CD14-positive monocyte (primary cell): ENCODE results near the gene ADORA2B. TPM values are rescaled to one million over a fixed set of nuclear protein-coding genes. Genes with fewer than 3 reads are reported as not detected.

Experiments used
- DNase-seq, 3 donors: peaks; one replicate each; pipeline ENCODE4 v3.0.0-alpha.2; 2011 to 2022
- H2AFZ ChIP-seq: 2 replicates; pipeline ENCODE4 v1.6.0; 2012; ENCODE audit warnings: mild to moderate bottlenecking, low read depth, low read length, inconsistent platforms; ENCODE audit not compliant: insufficient read depth, poor library complexity, severe bottlenecking
- H3K27ac ChIP-seq, 2 donors: 1 replicate in 1 of 2; 2 replicates in 1 of 2; pipeline ENCODE4 v1.5.1; 2012 to 2013; ENCODE audit warnings: low read length in 2 of 2, control low read depth in 1 of 2, inconsistent platforms in 1 of 2, low read depth in 1 of 2, mild to moderate bottlenecking in 1 of 2
- H3K27me3 ChIP-seq, 2 donors: one replicate each; pipeline versions ENCODE4 v1.6.0 to v1.6.1; 2011 to 2013; ENCODE audit warnings: low read length in 2 of 2; ENCODE audit not compliant: control insufficient read depth in 2 of 2, insufficient read depth in 2 of 2
- H3K36me3 ChIP-seq, 2 donors: replicated peaks in 1 of 2; 1 replicate in 1 of 2; 2 replicates in 1 of 2; pipeline versions ENCODE4 v1.5.1 to v1.6.1; 2012 to 2013; ENCODE audit warnings: low read length in 2 of 2, control low read depth in 1 of 2, inconsistent platforms in 1 of 2, mild to moderate bottlenecking in 1 of 2; ENCODE audit not compliant: insufficient read depth in 2 of 2, control insufficient read depth in 1 of 2
- H3K4me1 ChIP-seq, 2 donors: 1 replicate in 1 of 2; 2 replicates in 1 of 2; pipeline versions ENCODE4 v1.5.1 to v1.6.1; 2012 to 2013; ENCODE audit warnings: low read length in 2 of 2, control low read depth in 1 of 2, inconsistent platforms in 1 of 2, mild to moderate bottlenecking in 1 of 2, moderate library complexity in 1 of 2; ENCODE audit not compliant: insufficient read depth in 2 of 2, control insufficient read depth in 1 of 2
- H3K4me2 ChIP-seq: replicated peaks from 2 replicates; pipeline ENCODE3; 2012; ENCODE audit warnings: low read length, moderate library complexity, mild to moderate bottlenecking; ENCODE audit not compliant: poor library complexity, severe bottlenecking; ENCODE audit errors: extremely low read depth
- H3K4me3 ChIP-seq, 3 experiments: fragments of 200-600 bp in 1 of 3; sonication (generic) in 1 of 3; replicated peaks in 1 of 3; 1 replicate in 2 of 3; 2 replicates in 1 of 3; pipeline ENCODE4 v1.5.1; 2011 to 2013; ENCODE audit warnings: low read length in 3 of 3, mild to moderate bottlenecking in 3 of 3, control low read depth in 2 of 3, low read depth in 2 of 3, inconsistent platforms in 1 of 3, moderate library complexity in 1 of 3
- H3K79me2 ChIP-seq: 2 replicates; pipeline ENCODE4 v1.6.0; 2012; ENCODE audit warnings: mild to moderate bottlenecking, control low read depth, inconsistent platforms, low read length, moderate library complexity; ENCODE audit not compliant: insufficient read depth
- H3K9ac ChIP-seq: 2 replicates; pipeline ENCODE4 v1.6.0; 2017; ENCODE audit warnings: low read length, mild to moderate bottlenecking; ENCODE audit not compliant: insufficient read depth, poor library complexity, severe bottlenecking
- H3K9me3 ChIP-seq, 2 donors: replicated peaks in 1 of 2; 1 replicate in 1 of 2; 2 replicates in 1 of 2; pipeline versions ENCODE4 v1.5.1 to v1.6.1; 2012 to 2013; ENCODE audit warnings: low read length in 2 of 2, control low read depth in 1 of 2; ENCODE audit not compliant: control insufficient read depth in 1 of 2, insufficient read depth in 1 of 2
- H4K20me1 ChIP-seq: 2 replicates; pipeline ENCODE4 v1.6.0; 2012; ENCODE audit warnings: mild to moderate bottlenecking, low read length, control low read depth, moderate library complexity; ENCODE audit not compliant: insufficient read depth
- H3K27ac Mint-ChIP-seq, 7 donors: one replicate each; pipeline ENCODE4 v1.8.0; 2020; ENCODE audit warnings: mild to moderate bottlenecking in 7 of 7, mixed read lengths in 7 of 7, moderate library complexity in 6 of 7, inconsistent platforms in 2 of 7
- H3K27me3 Mint-ChIP-seq, 3 donors: one replicate each; pipeline ENCODE4 v1.8.0; 2021 to 2022; ENCODE audit warnings: low read depth in 3 of 3, mild to moderate bottlenecking in 3 of 3, mixed read lengths in 3 of 3, moderate library complexity in 3 of 3, inconsistent platforms in 1 of 3
- H3K36me3 Mint-ChIP-seq, 2 donors: one replicate each; pipeline ENCODE4 v1.8.0; 2020; ENCODE audit warnings: mixed read lengths in 2 of 2, inconsistent platforms in 1 of 2, mild to moderate bottlenecking in 1 of 2
- H3K4me1 Mint-ChIP-seq: one replicate; pipeline ENCODE4 v1.8.0; 2020; ENCODE audit warnings: mild to moderate bottlenecking, mixed read lengths
- H3K4me3 Mint-ChIP-seq, 2 donors: one replicate each; pipeline ENCODE4 v1.8.0; 2020; ENCODE audit warnings: mild to moderate bottlenecking in 2 of 2, mixed read lengths in 2 of 2, moderate library complexity in 1 of 2
- H3K9me3 Mint-ChIP-seq, 7 donors: one replicate each; pipeline ENCODE4 v1.8.0; 2020 to 2022; ENCODE audit warnings: mixed read lengths in 7 of 7, mild to moderate bottlenecking in 6 of 7, moderate library complexity in 6 of 7, inconsistent platforms in 2 of 7
- CTCF ChIP-seq: fragments of 200-600 bp; IDR thresholded peaks from one replicate; pipeline ENCODE4 v1.8.0; 2022; ENCODE audit warnings: antibody characterized with exemption, mild to moderate bottlenecking
- WGBS: methylation state at CpG from one replicate; pipeline ENCODE4 v1.1.5; 2013; ENCODE audit warnings: missing lambda C conversion rate; ENCODE audit not compliant: insufficient coverage; 5-methylcytosine and 5-hydroxymethylcytosine counted together
- intact Hi-C, 2 donors: fragments of 100-400 bp; cut with micrococcal nuclease; formaldehyde crosslinking; loops; one replicate each; pipeline versions ENCODE4 v1.15.0 to v1.15.1; 2023
- polyA plus RNA-seq, 3 donors: library from polyadenylated mRNA; depleted of rRNA in 1 of 3; unstranded in 2 of 3; stranded (reverse) in 1 of 3; fragments of 300-500 nt in 2 of 3; fragments of >200 nt in 1 of 3; fragmentation: Illumina TruSeq in 2 of 3; gene quantifications; 1 replicate in 2 of 3; 2 replicates in 1 of 3; pipeline ENCODE4 v1.2.3, GENCODE V29; 2012 to 2021

ADORA2B gene
- polyA plus RNA-seq, 3 donors, result 2.0 to 6.4 (median 4.4) TPM

- H3K27me3 Mint-ChIP-seq, result peaks cover 0 to 3% (median 2%) of the 10 kb centered on the region in 3 donors
- peak in 1 of 3 donors; percentile 42 for DNase-seq
- H3K27me3 ChIP-seq, result no peaks in the 10 kb centered on the region
- H3K9me3 ChIP-seq, result no peaks in the 10 kb centered on the region
- peak overlapping the region; percentile 65 to 96 for H3K27ac ChIP-seq
- H3K36me3 ChIP-seq, result no peaks in the 10 kb centered on the region
- no peaks in the 10 kb centered on the region for H4K20me1 ChIP-seq
- intact Hi-C loops, result loop anchor here in 1 of 2 donors (5.0 kb wide), 1 partner anchor 76 kb away; no protein-coding TSS in a partner anchor
- H3K4me3 Mint-ChIP-seq, result peak overlapping the region; percentile 55 to 87
- peak overlapping the region; percentile 97 to 100 (median 98) for H3K27ac Mint-ChIP-seq
- H3K36me3 Mint-ChIP-seq, result peaks cover 19 to 21% of the 10 kb centered on the region in 2 donors
- H3K9ac ChIP-seq, result peak overlapping the region; percentile 54
- peak overlapping the region; percentile 60 for H3K4me2 ChIP-seq
- peak overlapping the region in 2 of 3 experiments; percentile 18 to 53 for H3K4me3 ChIP-seq
- no peak for TF ChIP-seq CTCF
- H3K4me1 Mint-ChIP-seq, result peaks cover 57% of the 10 kb centered on the region
- no peak overlapping the region for H2AFZ ChIP-seq
- no peaks in the 10 kb centered on the region for H3K9me3 Mint-ChIP-seq
- WGBS, result 16% methylated on average over 4 of the region's 4 CpGs
- peaks cover 39 to 49% of the 10 kb centered on the region in 2 donors for H3K4me1 ChIP-seq
- H3K79me2 ChIP-seq, result peaks cover 3% of the 10 kb centered on the region
Measured at GRCh38 chr17:15958484-15958854, 13.5 kb downstream of the ADORA2B start.

DNA sequence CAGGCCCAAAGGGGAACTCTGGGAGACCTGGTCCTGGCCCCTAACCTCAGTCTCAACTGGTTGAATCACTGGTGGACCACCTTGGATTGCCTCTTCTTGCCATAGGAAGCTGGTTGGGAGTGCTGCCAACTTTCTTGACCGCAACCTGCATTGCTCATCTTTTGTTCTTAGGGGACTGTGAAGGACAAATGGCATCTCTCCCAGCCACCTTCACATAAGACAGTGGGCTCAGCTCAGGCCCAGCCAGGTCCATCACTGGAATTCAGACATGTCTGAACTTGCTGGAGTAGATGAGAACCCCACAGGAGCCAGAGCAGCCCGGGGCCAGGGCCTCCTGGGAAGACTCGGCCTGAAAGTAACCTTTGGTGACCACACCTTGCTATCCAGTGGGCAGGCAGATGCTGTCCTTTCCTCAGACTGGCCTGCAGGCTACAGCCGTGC, 18.8 kb downstream of the ADORA2B start:
- Histone ChIP-seq H3K27me3 (no peaks in the 10 kb centered on the region), H3K9me3 (no peaks in the 10 kb centered on the region), H4K20me1 (no peaks in the 10 kb centered on the region), H3K4me1 (peaks cover 36 to 50% of the 10 kb centered on the region in 2 donors), H3K79me2 (peaks cover 9% of the 10 kb centered on the region), H3K4me2 (no peak overlapping the region), H3K4me3 (no peak overlapping the region), H2AFZ (no peak overlapping the region), H3K36me3 (no peaks in the 10 kb centered on the region), H3K9ac (no peak overlapping the region), H3K27ac (no peak overlapping the region)
- no peaks in the 10 kb centered on the region for H3K9me3 Mint-ChIP-seq
- peaks cover 2 to 4% of the 10 kb centered on the region in 2 donors for H3K36me3 Mint-ChIP-seq
- WGBS, result 100% methylated on average over 2 of the region's 4 CpGs
- peak overlapping the region in 3 of 7 donors; percentile 22 to 65 (median 60) for H3K27ac Mint-ChIP-seq
- H3K4me1 Mint-ChIP-seq, result peaks cover 49% of the 10 kb centered on the region
- peak in 1 of 3 donors; percentile 49 for DNase-seq
- TF ChIP-seq CTCF, result no peak
- no peak overlapping the region for H3K4me3 Mint-ChIP-seq
- intact Hi-C loops, result no loop called here
- H3K27me3 Mint-ChIP-seq, result no peaks in the 10 kb centered on the region
